Measurements from ENCODE around the gene NAA60.

- TF ChIP-seq EZH2phosphoT487 (IDR thresholded peaks at IDR 0.05; ENCODE audit: insufficient read depth, low read depth) (no peak), EZH2 (IDR thresholded peaks at IDR 0.05; ENCODE audit: insufficient read depth, poor library complexity, severe bottlenecking) (no peak)
Observed at GRCh38 chr16:3495176-3495575, 51.7 kb downstream of the NAA60 start, which contains the start of gene C16orf90.
